Lower lobe of right lung (tissue), 2 donors: ENCODE data around the gene SEMA4B. TPM values are rescaled to one million over a fixed set of nuclear protein-coding genes. Genes with fewer than 3 reads are reported as not detected.
"Not testable (repeated sequence)": the region's sequence is repeated elsewhere in the genome, so short reads cannot be mapped to it uniquely, and the experiment has no call there.

Experiments
- ATAC-seq, 2 donors: fragments of 200-7000 bp; cut with Tn5 transposase; one replicate each; pipeline ENCODE4 v1.9.1; 2020 to 2022; ENCODE audit warnings: mild to moderate bottlenecking in 2 of 2, moderate library complexity in 2 of 2
- DNase-seq: peaks from one replicate; pipeline ENCODE4 v3.0.0-alpha.2; 2020
- H3K27ac ChIP-seq: fragments of 200-600 bp; one replicate; pipeline ENCODE4 v1.8.0; 2022
- H3K27me3 ChIP-seq: fragments of 200-600 bp; one replicate; pipeline ENCODE4 v1.8.0; 2022; ENCODE audit warnings: low read depth
- H3K36me3 ChIP-seq: fragments of 200-600 bp; one replicate; pipeline ENCODE4 v1.8.0; 2022; ENCODE audit warnings: mild to moderate bottlenecking
- H3K4me1 ChIP-seq: fragments of 200-600 bp; one replicate; pipeline ENCODE4 v1.8.0; 2022
- H3K4me3 ChIP-seq: fragments of 200-600 bp; one replicate; pipeline ENCODE4 v1.8.0; 2022; ENCODE audit warnings: mild to moderate bottlenecking
- H3K9me3 ChIP-seq: fragments of 200-600 bp; one replicate; pipeline ENCODE4 v1.8.0; 2022
- intact Hi-C: fragments of 100-400 bp; cut with DNase I; formaldehyde crosslinking; loops from one replicate; pipeline ENCODE4 v1.11.0; 2022
- total RNA-seq: library from RNA; stranded (reverse); fragmentation: NEBNext Ultra II Directional; extraction: Animal tissue kit (Norgen Biotek cat#: 25700); gene quantifications from one replicate; pipeline ENCODE4 v1.2.1, GENCODE V29; 2021
- TF ChIP-seq, protein P1 (sequence below): fragments of 200-600 bp; IDR thresholded peaks from one replicate; pipeline ENCODE4 v1.8.0; 2022; ENCODE audit warnings: antibody characterized with exemption, mild to moderate bottlenecking
- donor health status: DM: no; HTN: yes; CAD: no; lungs with severe emphysema.

SEMA4B gene
- total RNA-seq, 1 donor from 2014 or later = 48.1 TPM

DNA sequence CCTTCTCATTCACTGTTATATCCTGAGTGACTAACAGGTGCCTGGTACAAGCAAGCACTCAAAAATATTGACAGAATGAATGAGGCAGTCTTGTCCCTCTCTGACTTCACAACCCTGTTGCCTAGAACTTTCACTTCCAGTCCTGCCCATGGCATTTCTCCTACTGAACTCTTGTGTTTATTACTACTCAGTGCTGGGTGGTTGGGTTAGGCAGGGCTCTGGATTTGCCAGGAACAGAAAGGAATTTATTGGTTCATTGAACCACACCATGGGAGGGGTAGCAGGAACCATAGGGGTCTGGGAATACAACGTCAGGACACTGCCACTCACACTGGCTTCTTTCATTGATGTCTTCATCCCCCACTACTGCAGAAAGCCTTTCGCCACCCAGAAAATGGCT is 41.9 kb upstream of the SEMA4B start:
- ATAC-seq (peak; percentile 29 to 63), DNase-seq (no peak)
- no peak overlapping the region for H3K4me3 ChIP-seq
- H3K27me3 ChIP-seq = no peaks in the 10 kb centered on the region
- no peaks in the 10 kb centered on the region for H3K9me3 ChIP-seq
- H3K27ac ChIP-seq = peak overlapping the region; percentile 66
- peaks cover 57% of the 10 kb centered on the region for H3K4me1 ChIP-seq
- intact Hi-C loops = no loop called here
- no peaks in the 10 kb centered on the region for H3K36me3 ChIP-seq
- TF ChIP-seq, protein P1, sequence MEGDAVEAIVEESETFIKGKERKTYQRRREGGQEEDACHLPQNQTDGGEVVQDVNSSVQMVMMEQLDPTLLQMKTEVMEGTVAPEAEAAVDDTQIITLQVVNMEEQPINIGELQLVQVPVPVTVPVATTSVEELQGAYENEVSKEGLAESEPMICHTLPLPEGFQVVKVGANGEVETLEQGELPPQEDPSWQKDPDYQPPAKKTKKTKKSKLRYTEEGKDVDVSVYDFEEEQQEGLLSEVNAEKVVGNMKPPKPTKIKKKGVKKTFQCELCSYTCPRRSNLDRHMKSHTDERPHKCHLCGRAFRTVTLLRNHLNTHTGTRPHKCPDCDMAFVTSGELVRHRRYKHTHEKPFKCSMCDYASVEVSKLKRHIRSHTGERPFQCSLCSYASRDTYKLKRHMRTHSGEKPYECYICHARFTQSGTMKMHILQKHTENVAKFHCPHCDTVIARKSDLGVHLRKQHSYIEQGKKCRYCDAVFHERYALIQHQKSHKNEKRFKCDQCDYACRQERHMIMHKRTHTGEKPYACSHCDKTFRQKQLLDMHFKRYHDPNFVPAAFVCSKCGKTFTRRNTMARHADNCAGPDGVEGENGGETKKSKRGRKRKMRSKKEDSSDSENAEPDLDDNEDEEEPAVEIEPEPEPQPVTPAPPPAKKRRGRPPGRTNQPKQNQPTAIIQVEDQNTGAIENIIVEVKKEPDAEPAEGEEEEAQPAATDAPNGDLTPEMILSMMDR = no peak

DNA sequence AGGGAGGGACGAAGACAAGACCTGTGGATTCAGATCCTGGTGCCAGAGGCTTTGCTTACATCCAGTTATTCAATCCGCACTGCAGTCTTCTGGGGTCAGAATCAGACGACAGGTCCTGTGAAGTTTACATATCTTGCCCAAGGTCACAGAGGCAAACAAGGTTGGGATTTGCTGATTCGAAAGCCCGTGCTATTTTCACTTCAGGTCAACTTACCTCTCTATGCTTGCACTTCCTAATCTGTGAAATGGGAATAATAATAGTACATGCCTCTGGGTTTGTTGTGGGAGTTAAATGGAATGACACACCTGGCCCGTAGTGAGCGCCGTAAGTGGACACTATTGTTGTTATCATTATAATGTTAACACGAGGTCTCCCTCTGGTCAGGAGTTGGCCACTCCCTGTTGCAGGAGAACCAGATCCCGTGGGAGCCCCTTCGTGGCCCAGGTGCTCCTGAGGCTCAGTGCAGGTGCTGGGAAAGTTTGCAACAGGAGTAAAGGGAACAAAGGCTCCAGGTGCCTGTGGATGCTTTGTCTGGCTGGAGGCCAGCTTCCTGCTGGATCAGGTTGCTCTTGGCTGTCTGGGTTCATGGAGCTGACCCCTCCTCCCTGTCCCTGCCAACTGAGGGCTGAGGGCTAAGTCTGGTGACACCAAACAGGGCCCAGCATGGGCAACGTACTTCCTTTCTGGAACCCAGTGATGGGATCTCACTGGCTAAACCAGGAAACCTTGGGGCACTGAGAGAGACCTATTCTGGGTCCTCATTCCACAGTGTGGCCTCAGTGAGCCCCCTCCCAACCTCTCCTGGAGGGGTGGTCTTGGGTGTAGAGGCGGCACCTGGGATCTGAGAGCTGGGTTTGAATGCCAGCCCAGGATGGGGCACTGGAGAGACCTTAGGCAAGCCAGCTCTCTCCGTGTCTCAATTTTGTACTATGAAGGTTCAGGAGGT is 40.1 kb upstream of the SEMA4B start:
- TF ChIP-seq, protein P1 = no peak
- H3K27ac ChIP-seq = no peak overlapping the region
- no peaks in the 10 kb centered on the region for H3K36me3 ChIP-seq
- no peaks in the 10 kb centered on the region for H3K27me3 ChIP-seq
- peaks cover 53% of the 10 kb centered on the region for H3K4me1 ChIP-seq
- peak; percentile 78 for DNase-seq
- no peak overlapping the region for H3K4me3 ChIP-seq
- no peaks in the 10 kb centered on the region for H3K9me3 ChIP-seq
- intact Hi-C loops = no loop called here
- no peak for ATAC-seq

DNA sequence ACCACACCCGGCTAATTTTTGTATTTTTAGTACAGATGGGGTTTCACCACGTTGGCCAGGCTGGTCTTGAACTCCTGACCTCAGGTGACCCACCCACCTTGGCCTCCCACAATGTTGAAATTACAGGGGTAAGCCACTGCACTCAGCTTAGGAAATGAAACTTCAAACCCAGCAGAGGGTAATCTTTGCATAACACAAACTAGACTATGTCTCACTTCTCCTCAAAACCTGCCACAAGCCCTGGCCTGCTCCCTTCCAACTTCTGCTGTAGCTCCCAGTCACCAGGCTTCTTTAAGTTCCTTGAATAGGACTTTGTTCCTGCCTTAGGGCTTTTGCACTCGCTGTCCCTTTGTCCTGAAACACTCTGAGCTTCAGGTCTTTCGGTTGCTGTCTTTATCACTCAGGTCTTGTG is 39.2 kb upstream of the SEMA4B start:
- ATAC-seq = no peak
- H3K4me1 ChIP-seq = peaks cover 55% of the 10 kb centered on the region
- H3K36me3 ChIP-seq = no peaks in the 10 kb centered on the region
- DNase-seq = no peak
- no peak overlapping the region for H3K27ac ChIP-seq
- H3K9me3 ChIP-seq = no peaks in the 10 kb centered on the region
- no peaks in the 10 kb centered on the region for H3K27me3 ChIP-seq
- TF ChIP-seq, protein P1 = no peak
- intact Hi-C loops = no loop called here
- H3K4me3 ChIP-seq = no peak overlapping the region

DNA sequence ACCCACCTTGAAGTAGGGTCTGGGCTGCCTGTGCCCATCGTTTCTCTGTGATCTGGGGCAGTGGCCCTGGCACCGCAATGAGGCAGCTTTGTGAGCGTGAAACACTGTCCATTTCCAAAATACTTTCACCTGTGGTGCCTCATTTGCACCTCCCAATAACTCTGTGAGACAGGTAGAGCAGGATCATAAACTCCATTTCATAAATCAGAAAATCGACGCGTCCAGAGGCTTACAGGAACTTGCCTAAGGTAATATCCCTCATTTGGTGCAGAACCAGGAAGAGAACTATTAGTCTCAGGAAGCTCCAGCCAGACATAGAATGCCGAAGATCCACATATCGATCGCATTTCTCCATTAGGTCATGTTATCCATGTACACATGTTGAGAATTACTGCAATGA is 38.2 kb upstream of the SEMA4B start:
- no peak for DNase-seq
- TF ChIP-seq, protein P1 = no peak
- H3K9me3 ChIP-seq = no peaks in the 10 kb centered on the region
- no peaks in the 10 kb centered on the region for H3K36me3 ChIP-seq
- H3K4me3 ChIP-seq = no peak overlapping the region
- no peak for ATAC-seq
- peaks cover 54% of the 10 kb centered on the region for H3K4me1 ChIP-seq
- no peaks in the 10 kb centered on the region for H3K27me3 ChIP-seq
- no peak overlapping the region for H3K27ac ChIP-seq
- intact Hi-C loops = no loop called here

DNA sequence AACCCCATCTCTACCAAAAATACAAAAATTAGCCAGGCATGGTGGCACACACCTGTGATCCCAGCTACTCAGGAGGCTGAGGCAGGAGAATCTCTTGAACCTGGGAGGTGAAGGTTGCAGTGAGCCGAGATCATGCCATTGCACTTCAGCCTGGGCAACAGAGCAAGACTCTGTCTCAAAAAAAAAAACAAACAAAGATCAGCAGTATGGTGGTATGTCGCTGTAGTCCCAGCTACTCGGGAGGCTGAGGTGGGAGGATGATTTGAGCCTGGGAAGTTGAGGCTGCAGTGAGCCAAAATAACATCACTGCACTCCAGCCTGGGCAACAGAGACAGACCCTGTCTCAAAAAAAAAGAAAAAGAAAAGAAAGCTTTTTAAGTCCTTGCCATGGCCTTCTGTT is 36.9 kb upstream of the SEMA4B start:
- ATAC-seq, DNase-seq, intact Hi-C loops, H3K27ac ChIP-seq, H3K27me3 ChIP-seq, H3K36me3 ChIP-seq, H3K4me3 ChIP-seq, H3K9me3 ChIP-seq: not testable (repeated sequence)
- peaks cover 41% of the 10 kb centered on the region for H3K4me1 ChIP-seq

DNA sequence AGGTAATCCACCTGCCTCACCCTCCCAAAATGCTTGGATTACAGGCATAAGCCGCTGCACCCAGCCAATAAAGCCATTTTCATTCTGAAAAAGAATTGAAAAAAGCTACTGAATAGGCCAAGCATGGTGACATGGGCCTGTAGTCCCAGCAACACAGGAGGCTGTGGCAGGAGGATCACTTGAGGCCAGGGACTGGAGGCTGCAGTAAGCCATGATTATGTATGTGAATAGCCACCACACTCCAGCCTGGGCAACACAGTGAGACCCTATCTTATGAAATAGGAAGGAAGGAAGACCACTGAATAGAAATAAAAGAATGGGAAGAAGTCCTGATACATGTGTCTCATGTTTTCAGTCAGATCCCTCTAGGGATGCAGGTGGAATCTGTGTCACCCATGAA is 36.0 kb upstream of the SEMA4B start:
- Histone ChIP-seq H3K27me3 (no peaks in the 10 kb centered on the region), H3K4me3 (no peak overlapping the region), H3K36me3 (no peaks in the 10 kb centered on the region), H3K9me3 (no peaks in the 10 kb centered on the region), H3K4me1 (peaks cover 32% of the 10 kb centered on the region), H3K27ac (peak overlapping the region; percentile 57)
- TF ChIP-seq, protein P1 = no peak
- no peak for ATAC-seq
- DNase-seq = no peak
- intact Hi-C loops = no loop called here
